Effector memory CD8-positive, alpha-beta T cell (primary cell): ENCODE measurements around the gene SAMD15.
A peak's percentile ranks its signal among the peaks of the same experiment; 100 is the strongest.

Source experiments
- ATAC-seq: fragments of 150-1000 bp; cut with Tn5 transposase; replicated peaks from 2 replicates; pipeline ENCODE4 v1.10.0; 2021; ENCODE audit warnings: mild to moderate bottlenecking, moderate library complexity
- DNase-seq, 3 experiments: peaks; one replicate each; pipeline ENCODE4 v3.0.0; 2021
- H3K27ac Mint-ChIP-seq, 2 donors: one replicate each; pipeline ENCODE4 v1.8.0; 2022; ENCODE audit warnings: mild to moderate bottlenecking in 2 of 2, mixed read lengths in 2 of 2, moderate library complexity in 2 of 2
- H3K27me3 Mint-ChIP-seq, 2 donors: one replicate each; pipeline ENCODE4 v1.8.0; 2022; ENCODE audit warnings: mixed read lengths in 2 of 2
- H3K36me3 Mint-ChIP-seq: one replicate; pipeline ENCODE4 v1.8.0; 2022; ENCODE audit warnings: mild to moderate bottlenecking, moderate library complexity, mixed read lengths; ENCODE audit not compliant: insufficient read depth
- H3K4me1 Mint-ChIP-seq, 2 donors: one replicate each; pipeline ENCODE4 v1.8.0; 2022; ENCODE audit warnings: low read depth in 2 of 2, mixed read lengths in 2 of 2
- H3K4me3 Mint-ChIP-seq, 2 donors: one replicate each; pipeline ENCODE4 v1.8.0; 2022; ENCODE audit warnings: mild to moderate bottlenecking in 2 of 2, mixed read lengths in 2 of 2, moderate library complexity in 2 of 2
- H3K9me3 Mint-ChIP-seq, 2 donors: one replicate each; pipeline ENCODE4 v1.8.0; 2022; ENCODE audit warnings: mixed read lengths in 2 of 2

SAMD15 gene

DNA sequence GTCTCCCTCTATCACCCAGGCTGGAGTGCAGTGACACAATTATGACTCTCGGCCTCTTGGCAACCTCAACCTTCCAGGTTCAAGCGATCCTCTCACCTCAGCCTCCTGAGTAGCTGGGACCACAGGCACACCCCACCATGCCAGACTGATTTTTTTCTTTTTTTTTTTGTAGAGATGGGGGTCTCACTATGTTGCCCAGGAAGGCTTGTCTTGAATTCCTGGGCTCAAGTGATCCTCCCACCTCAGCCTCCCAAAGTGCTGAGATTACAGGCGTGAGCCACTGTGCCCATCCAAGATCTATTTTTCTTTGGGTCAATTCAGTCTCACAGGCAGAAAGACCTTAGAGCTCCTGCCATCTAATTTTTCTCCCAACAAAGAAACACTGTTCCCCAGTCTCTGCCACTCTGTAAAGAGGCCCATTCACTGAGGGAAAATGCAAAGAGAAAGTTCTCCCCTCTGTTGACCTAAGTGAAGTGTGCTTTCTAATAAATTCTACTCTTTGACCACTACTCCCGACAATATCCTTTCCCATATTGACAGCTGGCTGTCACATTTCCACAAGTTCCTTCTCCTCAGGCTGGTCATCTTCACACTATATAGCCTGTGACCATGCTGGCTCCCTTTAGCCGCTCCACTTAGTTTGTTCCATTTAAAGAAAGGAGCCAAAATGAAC is 23.6 kb upstream of the SAMD15 start:
- Mint-ChIP-seq H3K36me3 (peaks cover 2% of the 10 kb centered on the region), H3K4me3 (no peak overlapping the region), H3K9me3 (no peaks in the 10 kb centered on the region), H3K27me3 (no peaks in the 10 kb centered on the region), H3K4me1 (peaks cover 0 to 3% of the 10 kb centered on the region in 2 donors), H3K27ac (peak overlapping the region in 1 of 2 donors; percentile 5)
- ATAC-seq (no peak), DNase-seq (no peak)

DNA sequence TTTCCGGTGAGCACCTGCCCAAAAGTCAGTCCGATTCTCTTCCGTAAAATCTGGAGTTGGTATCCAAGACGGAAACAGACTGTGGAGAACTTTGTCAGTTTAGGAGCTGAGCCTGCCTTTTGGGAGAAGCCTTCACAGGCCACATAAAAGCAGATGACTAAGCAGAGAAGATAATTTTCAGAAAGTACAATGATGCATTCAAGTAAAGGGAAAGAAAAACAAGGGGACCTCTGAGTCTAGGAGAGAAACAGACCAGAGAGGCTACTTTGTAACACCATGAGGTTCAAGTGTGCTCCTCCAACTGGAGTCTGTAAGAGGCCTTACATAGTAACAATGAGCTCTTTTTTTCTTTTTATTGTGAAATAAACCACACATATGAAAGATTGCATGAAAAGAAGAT is 21.4 kb upstream of the SAMD15 start:
- no peaks in the 10 kb centered on the region for H3K9me3 Mint-ChIP-seq
- no peaks in the 10 kb centered on the region for H3K36me3 Mint-ChIP-seq
- no peak overlapping the region for H3K4me3 Mint-ChIP-seq
- no peak overlapping the region for H3K27ac Mint-ChIP-seq
- no peaks in the 10 kb centered on the region for H3K27me3 Mint-ChIP-seq
- ATAC-seq (no peak), DNase-seq (no peak)
- H3K4me1 Mint-ChIP-seq = peaks cover 0 to 3% of the 10 kb centered on the region in 2 donors

DNA sequence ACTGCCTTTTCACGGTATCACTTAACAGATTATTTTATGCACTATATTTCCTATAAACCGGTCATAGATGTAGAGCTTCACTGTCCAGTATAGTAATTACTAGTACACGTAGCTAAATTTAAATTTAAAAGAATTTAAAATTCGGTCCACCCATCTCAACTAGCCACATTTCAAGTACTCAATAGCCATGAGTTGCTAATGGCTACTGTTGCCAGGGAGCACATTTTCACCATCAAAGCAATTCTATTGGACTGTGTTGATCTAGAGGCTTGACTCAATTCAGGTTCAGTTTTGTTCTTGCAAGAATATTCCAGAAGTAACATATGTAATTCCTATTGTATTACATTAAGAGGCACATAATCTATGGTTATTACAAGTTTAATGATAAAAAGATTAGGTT is 20.3 kb upstream of the SAMD15 start:
- H3K27ac Mint-ChIP-seq = no peak overlapping the region
- H3K27me3 Mint-ChIP-seq = no peaks in the 10 kb centered on the region

DNA sequence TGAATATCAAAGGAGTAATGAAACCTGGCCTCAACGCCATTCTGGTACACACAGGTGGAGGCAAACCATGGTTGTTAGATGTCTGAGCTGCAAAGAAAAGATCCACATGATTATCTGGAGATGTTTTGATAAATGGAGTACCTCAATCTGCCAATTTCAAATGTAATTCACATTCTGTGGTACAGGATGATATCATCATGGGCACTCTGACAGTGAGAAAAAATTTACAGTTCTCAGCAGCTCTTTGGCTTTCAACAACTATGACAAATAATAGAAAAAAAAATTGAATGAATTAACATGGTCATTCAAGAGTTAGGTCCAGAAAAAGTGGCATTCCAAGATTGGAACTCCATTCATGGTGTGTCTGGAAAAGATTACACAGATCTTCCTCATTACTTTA is 17.6 kb upstream of the SAMD15 start:
- Mint-ChIP-seq H3K36me3 (no peaks in the 10 kb centered on the region), H3K27me3 (no peaks in the 10 kb centered on the region), H3K4me1 (peaks cover 0 to 5% of the 10 kb centered on the region in 2 donors), H3K4me3 (no peak overlapping the region), H3K9me3 (no peaks in the 10 kb centered on the region), H3K27ac (no peak overlapping the region)
- ATAC-seq (no peak), DNase-seq (no peak)

More for the DNA sequence above, 20.3 kb upstream of the SAMD15 start:
- H3K4me3 Mint-ChIP-seq = no peak overlapping the region
- no peaks in the 10 kb centered on the region for H3K36me3 Mint-ChIP-seq
- no peak for DNase-seq
- H3K4me1 Mint-ChIP-seq = peaks cover 0 to 3% of the 10 kb centered on the region in 2 donors
- H3K9me3 Mint-ChIP-seq = no peaks in the 10 kb centered on the region
- ATAC-seq = no peak

DNA sequence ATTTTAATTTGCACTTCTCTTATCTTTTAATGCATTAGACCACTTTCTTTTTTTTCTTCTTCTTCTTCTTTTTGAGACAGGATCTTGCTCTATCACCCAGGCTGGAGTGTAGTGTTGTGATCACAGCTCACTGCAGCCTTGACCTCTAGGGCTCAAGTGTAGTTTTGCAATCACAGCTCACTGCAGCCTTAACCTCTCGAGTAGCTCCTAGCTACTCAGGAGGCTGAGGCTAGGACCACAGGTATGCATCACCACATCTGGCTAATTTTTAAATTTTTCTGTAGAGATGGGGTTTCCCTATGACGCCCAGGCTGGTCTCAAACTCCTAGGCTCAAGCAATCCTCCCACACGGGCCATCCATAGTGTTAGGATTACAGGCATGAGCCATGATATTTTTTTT is 13.0 kb upstream of the SAMD15 start:
- ATAC-seq = no peak
- H3K4me1 Mint-ChIP-seq = peaks cover 4 to 10% of the 10 kb centered on the region in 2 donors

DNA sequence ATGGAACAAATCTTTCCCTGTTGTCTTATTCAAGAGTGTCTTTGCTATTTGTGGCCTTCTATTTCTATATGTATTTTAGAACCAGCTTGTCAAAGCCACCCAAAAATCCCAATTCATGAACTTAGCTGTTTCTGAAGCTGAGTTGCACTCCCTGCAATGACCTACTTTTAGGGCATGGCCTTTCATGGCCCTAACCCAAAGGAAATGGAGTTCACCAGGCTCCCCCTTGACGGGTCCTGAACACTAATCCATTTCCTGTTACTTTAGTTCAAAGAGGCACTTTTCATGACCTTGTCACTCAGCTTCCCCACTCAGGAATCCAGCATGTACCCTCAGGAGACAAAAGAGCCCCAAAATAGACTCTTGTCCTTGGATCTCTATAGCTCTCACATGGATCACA is 7.9 kb upstream of the SAMD15 start:
- peak; percentile 88 for ATAC-seq
- peak overlapping the region in 1 of 2 donors; percentile 10 for H3K4me3 Mint-ChIP-seq
- H3K36me3 Mint-ChIP-seq = peaks cover 2% of the 10 kb centered on the region
- peaks cover 14 to 24% of the 10 kb centered on the region in 2 donors for H3K4me1 Mint-ChIP-seq
- no peaks in the 10 kb centered on the region for H3K27me3 Mint-ChIP-seq
- peak in 2 of 3 experiments; percentile 2 to 8 for DNase-seq
- H3K9me3 Mint-ChIP-seq = no peaks in the 10 kb centered on the region
- H3K27ac Mint-ChIP-seq = peak overlapping the region in 1 of 2 donors; percentile 35

More for the DNA sequence above, 13.0 kb upstream of the SAMD15 start:
- peak overlapping the region in 1 of 2 donors; percentile 30 for H3K27ac Mint-ChIP-seq
- peaks cover 2% of the 10 kb centered on the region for H3K36me3 Mint-ChIP-seq
- H3K4me3 Mint-ChIP-seq = no peak overlapping the region
- no peaks in the 10 kb centered on the region for H3K9me3 Mint-ChIP-seq
- no peaks in the 10 kb centered on the region for H3K27me3 Mint-ChIP-seq
- no peak for DNase-seq

DNA sequence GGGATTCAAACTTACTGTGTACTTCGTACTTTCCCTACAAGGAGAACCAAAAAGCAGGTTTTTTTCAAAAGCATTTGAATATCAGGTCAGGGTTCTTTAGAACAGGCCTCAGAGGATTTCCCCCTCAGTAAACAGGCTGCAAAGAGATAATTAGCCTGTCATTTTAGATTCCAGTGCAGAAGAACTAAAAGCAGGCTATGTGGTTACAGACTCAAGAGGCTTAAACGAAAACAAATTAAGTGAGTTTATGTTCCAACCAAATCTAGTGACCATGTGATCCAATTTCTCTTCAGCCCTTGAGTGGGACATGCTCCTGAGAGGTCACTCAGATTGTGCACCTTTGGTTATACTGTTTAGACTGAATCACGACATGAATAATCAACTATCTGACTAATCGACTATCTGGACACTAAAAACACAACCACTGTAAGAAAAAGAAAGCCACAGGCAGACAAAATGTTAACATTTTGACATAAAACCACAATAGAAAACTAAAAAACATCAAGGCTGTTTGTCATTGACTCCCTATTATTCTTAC is 4.8 kb upstream of the SAMD15 start:
- Mint-ChIP-seq H3K27ac (no peak overlapping the region), H3K27me3 (no peaks in the 10 kb centered on the region), H3K4me1 (peaks cover 28 to 44% of the 10 kb centered on the region in 2 donors), H3K36me3 (peaks cover 3% of the 10 kb centered on the region), H3K9me3 (no peaks in the 10 kb centered on the region), H3K4me3 (no peak overlapping the region)
- DNase-seq = no peak
- no peak for ATAC-seq

DNA sequence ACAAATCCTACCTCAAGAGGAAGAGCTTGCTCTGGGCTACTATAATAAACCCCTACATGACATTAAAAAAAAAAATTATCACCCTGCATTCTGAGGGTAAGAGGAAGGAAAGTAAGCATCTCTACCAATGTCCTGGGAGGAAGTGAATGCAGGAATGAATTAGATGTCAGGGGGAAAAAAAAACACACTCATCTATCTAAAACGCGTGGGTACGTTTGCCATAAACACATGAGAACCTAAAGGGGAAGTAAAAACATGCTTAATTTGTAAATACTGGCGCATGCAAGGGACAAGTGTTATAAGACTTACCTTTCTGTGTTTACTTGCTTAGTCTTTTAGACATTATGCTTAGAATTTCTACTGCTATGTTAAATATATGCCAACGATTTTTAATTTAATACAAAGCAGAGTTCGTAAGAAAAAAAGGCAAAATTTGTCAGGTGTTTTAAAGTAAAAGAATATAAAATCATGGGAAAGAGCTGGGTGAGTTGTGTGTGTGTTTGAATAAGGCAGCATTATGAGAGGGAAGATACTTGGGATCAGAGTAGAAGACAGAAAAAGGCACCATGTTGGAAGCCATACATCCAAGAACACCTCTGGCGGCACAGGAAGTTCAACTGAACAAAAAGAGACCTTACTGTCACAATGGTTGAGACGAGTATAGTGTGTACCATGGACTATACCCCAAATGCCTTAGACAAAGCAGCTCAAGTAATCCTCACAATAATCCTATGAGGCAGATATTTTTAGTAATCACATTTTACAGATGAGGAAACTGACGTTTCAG is 1.8 kb upstream of the SAMD15 start:
- DNase-seq (no peak), ATAC-seq (no peak)
- no peak overlapping the region for H3K4me3 Mint-ChIP-seq
- peaks cover 3% of the 10 kb centered on the region for H3K36me3 Mint-ChIP-seq
- no peaks in the 10 kb centered on the region for H3K9me3 Mint-ChIP-seq
- H3K27me3 Mint-ChIP-seq = peaks cover 0 to 2% of the 10 kb centered on the region in 2 donors
- H3K4me1 Mint-ChIP-seq = peaks cover 19 to 30% of the 10 kb centered on the region in 2 donors
- H3K27ac Mint-ChIP-seq = peak overlapping the region in 1 of 2 donors; percentile 33

DNA sequence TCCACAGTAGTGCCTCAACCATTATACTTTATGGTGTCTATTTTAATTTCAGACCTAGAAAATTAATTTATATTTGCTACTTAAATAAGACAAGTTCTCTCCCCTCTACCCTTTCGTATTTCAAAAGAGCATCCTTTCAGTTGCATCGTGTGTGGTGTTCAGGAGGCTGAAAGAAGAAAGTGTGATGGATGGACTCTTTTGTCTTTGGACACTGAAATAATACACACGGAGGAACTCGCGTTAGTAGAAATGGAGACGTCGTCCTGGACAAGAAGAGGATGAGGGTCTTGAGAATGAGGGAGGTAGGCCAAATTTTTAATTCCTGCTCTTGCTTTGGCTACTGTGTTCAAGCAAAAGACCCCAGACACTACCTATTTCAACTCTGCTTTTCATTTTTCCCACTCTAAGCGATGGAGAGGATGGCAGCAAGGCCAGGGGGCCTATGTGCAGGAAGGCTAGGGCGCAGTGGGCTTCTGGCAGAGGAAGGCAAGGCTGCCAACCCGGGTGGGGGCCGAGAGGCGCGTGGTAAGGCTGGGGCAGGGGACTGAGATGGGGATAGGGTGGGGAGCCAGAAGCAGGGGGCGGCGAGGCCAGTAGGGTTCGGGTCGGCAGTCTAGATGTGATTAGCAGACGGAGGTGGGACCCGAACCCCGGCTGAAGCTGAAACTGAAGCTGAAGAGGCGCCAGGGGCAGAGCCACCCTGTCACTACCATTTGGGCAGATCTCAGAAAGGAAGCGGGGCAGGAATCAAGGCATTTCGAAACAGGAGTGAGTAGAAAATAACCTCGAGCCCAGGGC is 1.0 kb upstream of the SAMD15 start:
- H3K4me3 Mint-ChIP-seq = no peak overlapping the region

DNA sequence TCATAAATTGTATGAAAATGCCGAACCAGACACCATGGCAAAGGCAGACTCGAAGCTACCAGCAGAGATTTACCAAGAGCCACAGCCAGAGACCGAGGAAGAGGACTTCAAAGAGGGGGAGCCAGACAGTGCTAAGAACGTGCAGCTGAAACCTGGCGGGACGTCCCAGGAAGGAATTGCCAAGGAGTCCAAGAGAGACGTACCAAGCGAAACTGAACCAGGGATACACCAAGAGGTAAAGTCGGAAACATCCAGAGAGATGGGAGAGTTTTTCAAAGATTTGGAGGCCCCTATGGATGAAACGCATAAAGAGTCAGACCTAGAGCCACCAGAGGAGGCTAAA is 294 bp downstream of the SAMD15 start:
- H3K36me3 Mint-ChIP-seq = peaks cover 3% of the 10 kb centered on the region
- H3K27ac Mint-ChIP-seq = no peak overlapping the region
- DNase-seq (no peak), ATAC-seq (peak; percentile 9)
- H3K4me1 Mint-ChIP-seq = peaks cover 18 to 30% of the 10 kb centered on the region in 2 donors
- H3K27me3 Mint-ChIP-seq = peaks cover 0 to 8% of the 10 kb centered on the region in 2 donors
- no peak overlapping the region for H3K4me3 Mint-ChIP-seq
- H3K9me3 Mint-ChIP-seq = no peaks in the 10 kb centered on the region

More for the DNA sequence above, 1.0 kb upstream of the SAMD15 start:
- peak in 1 of 3 experiments; percentile 7 for DNase-seq
- peaks cover 0 to 8% of the 10 kb centered on the region in 2 donors for H3K27me3 Mint-ChIP-seq
- peaks cover 3% of the 10 kb centered on the region for H3K36me3 Mint-ChIP-seq
- peaks cover 19 to 30% of the 10 kb centered on the region in 2 donors for H3K4me1 Mint-ChIP-seq
- H3K27ac Mint-ChIP-seq = no peak overlapping the region
- no peaks in the 10 kb centered on the region for H3K9me3 Mint-ChIP-seq
- peak; percentile 1 for ATAC-seq

DNA sequence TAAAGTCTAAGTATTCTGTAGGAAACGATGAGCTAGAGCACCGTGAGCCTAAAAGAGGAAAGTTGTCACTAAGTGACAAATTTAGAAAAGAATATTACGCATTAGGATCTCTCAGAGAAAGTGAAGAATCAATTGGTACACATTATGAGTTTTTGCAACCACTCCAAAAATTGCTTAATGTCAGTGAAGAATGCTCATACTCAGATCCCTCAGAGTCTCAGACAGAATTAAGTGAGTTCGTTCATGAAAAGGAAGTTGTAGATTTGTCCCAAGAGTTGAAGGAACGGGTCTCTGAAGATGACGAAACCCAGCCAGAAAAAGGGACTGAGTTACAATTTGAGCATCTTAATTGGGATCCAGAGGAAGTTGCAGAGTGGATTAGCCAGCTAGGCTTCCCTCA is 1.5 kb downstream of the SAMD15 start:
- Mint-ChIP-seq H3K4me1 (peaks cover 17 to 24% of the 10 kb centered on the region in 2 donors), H3K9me3 (no peaks in the 10 kb centered on the region)
- no peak for DNase-seq

DNA sequence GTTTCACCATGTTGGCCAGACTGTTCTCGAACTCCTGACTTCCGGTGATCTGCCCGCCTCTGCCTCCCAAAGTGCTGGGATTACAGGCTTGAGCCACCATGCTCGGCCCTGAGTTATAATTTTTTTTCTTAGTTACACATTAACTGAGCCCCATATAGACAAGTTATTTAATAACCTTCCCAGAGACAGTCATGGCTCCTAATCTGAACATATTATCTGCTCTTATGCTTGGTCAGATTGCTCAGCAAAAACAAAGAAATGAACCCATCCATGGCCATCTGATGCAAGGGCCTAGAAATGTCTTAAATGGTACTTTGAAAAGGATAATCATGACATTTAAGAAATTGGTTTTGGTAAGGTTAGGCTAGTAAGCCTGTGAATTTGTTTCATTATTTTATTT is 13.0 kb downstream of the SAMD15 start:
- Mint-ChIP-seq H3K36me3 (no peaks in the 10 kb centered on the region), H3K4me1 (no peaks in the 10 kb centered on the region), H3K9me3 (no peaks in the 10 kb centered on the region), H3K27me3 (peaks cover 0 to 7% of the 10 kb centered on the region in 2 donors), H3K27ac (no peak overlapping the region), H3K4me3 (no peak overlapping the region)
- ATAC-seq = no peak
- DNase-seq = no peak

More for the DNA sequence above, 1.5 kb downstream of the SAMD15 start:
- H3K4me3 Mint-ChIP-seq = no peak overlapping the region
- H3K27ac Mint-ChIP-seq = no peak overlapping the region
- peaks cover 0 to 8% of the 10 kb centered on the region in 2 donors for H3K27me3 Mint-ChIP-seq
- ATAC-seq = no peak
- peaks cover 3% of the 10 kb centered on the region for H3K36me3 Mint-ChIP-seq

DNA sequence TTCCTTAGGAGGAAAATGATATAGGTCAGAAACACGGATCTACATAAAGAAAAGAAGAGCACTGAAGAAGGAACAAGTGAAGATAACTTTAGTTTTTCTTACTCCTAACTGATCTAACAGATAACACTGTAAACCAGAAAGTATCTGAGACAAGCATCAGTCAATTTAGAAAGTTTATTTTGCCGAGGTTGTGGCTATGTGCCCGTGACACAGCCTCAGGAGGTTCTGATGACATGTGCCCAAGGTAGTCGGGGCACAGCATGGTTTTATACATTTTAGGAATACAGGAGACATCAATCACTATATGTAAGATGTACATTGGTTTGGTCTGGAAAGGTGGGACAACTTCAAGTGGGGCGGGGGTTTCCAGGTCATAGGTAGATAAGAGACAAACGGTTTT is 23.0 kb downstream of the SAMD15 start:
- H3K4me1 Mint-ChIP-seq = no peaks in the 10 kb centered on the region
- no peak overlapping the region for H3K4me3 Mint-ChIP-seq
- H3K9me3 Mint-ChIP-seq = no peaks in the 10 kb centered on the region
- no peak for ATAC-seq
- H3K27me3 Mint-ChIP-seq = no peaks in the 10 kb centered on the region
- DNase-seq = no peak
- no peak overlapping the region for H3K27ac Mint-ChIP-seq
- H3K36me3 Mint-ChIP-seq = no peaks in the 10 kb centered on the region
